Activated naive CD4-positive, alpha-beta T cell treated with anti-CD3 and anti-CD28 coated beads for 36 hours (primary cell): ENCODE data around the gene TBC1D13. TPM values are rescaled to one million over a fixed set of nuclear protein-coding genes. Genes with fewer than 3 reads are reported as not detected.
"Not testable (repeated sequence)": the region's sequence is repeated elsewhere in the genome, so short reads cannot be mapped to it uniquely, and the experiment has no call there.

Source experiments
- CTCF ChIA-PET: fragments of 350-600 bp; sonication (Branson Sonifier 250); formaldehyde crosslinking; loops from one replicate; lab custom pipeline; 2021; ENCODE audit warnings: antibody characterized with exemption; lab: Charles Lee
- DNase-seq: peaks from one replicate; pipeline ENCODE4 v3.0.0-alpha.2; 2020
- H3K27ac Mint-ChIP-seq: one replicate; pipeline ENCODE4 v1.8.0; 2021; ENCODE audit warnings: mild to moderate bottlenecking, mixed read lengths
- H3K27me3 Mint-ChIP-seq: one replicate; pipeline ENCODE4 v1.8.0; 2021; ENCODE audit warnings: low read depth, mixed read lengths
- H3K36me3 Mint-ChIP-seq: one replicate; pipeline ENCODE4 v1.8.0; 2021; ENCODE audit warnings: low read depth, mixed read lengths
- H3K4me1 Mint-ChIP-seq: one replicate; pipeline ENCODE4 v1.8.0; 2021; ENCODE audit warnings: low read depth, mixed read lengths
- H3K4me3 Mint-ChIP-seq: one replicate; pipeline ENCODE4 v1.8.0; 2021; ENCODE audit warnings: mild to moderate bottlenecking, moderate library complexity, mixed read lengths
- H3K9me3 Mint-ChIP-seq: one replicate; pipeline ENCODE4 v1.8.0; 2021; ENCODE audit warnings: mixed read lengths
- intact Hi-C: fragments of 100-400 bp; cut with micrococcal nuclease; formaldehyde crosslinking; loops from one replicate; pipeline ENCODE4 v1.15.1; 2023
- total RNA-seq, 2 experiments: library from RNA; stranded (reverse); gene quantifications; one replicate each; pipeline ENCODE4 v1.2.3, GENCODE V29; 2021

Gene TBC1D13
- total RNA-seq, 2 experiments from 2014 or later, result 8.3 to 9.0 TPM

DNA sequence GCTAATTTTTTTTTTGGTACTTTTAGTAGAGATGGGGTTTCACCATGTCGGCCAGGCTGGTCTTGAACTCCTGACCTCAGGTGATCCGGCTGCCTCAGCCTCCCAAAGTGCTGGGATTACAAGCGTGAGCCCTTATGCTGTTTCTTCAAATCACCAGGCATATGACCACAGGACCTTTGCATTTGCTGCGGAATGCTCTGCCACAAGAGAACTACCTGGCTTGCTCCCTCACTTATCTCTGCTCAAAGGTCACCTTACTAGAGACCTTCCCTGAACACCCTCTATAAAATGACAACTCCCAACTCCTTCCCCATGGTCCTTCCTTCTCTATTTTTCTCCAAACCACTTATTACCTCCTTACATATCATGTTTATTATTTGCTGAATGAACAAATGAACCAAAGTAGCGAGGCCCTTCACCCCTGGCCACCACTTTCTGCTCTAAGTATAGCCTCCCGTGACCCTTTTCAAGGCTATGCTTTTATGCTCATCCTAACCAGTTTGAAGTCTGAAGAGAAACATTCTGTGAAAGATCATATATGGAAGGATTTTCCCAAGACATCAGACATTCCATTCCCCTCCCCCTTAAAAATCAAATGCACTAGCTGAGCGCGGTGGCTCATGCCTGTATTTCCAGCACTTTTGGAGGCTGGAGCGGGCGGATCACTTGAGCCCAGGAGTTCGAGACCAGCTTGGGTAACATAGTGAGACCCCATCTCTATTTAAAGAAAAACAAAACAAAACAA is 16.6 kb upstream of the TBC1D13 start:
- peaks cover 2% of the 10 kb centered on the region for H3K36me3 Mint-ChIP-seq
- CTCF ChIA-PET, result interaction anchor here (0.8 to 0.9 kb wide), 2 partner anchors 19 to 47 kb away, joined by 3 to 4 read pairs; no protein-coding TSS in a partner anchor
- no peaks in the 10 kb centered on the region for H3K27me3 Mint-ChIP-seq
- peak overlapping the region; percentile 95 for H3K4me3 Mint-ChIP-seq
- intact Hi-C loops, result loop anchor here (1.0 to 5.0 kb wide), 6 partner anchors 46 to 398 kb away; partner anchors contain the start of genes DYNC2I2, ENDOG, SET and SPTAN1
- peak overlapping the region; percentile 90 for H3K27ac Mint-ChIP-seq
- DNase-seq, result no peak
- H3K9me3 Mint-ChIP-seq, result peaks cover 2% of the 10 kb centered on the region
- peaks cover 24% of the 10 kb centered on the region for H3K4me1 Mint-ChIP-seq

DNA sequence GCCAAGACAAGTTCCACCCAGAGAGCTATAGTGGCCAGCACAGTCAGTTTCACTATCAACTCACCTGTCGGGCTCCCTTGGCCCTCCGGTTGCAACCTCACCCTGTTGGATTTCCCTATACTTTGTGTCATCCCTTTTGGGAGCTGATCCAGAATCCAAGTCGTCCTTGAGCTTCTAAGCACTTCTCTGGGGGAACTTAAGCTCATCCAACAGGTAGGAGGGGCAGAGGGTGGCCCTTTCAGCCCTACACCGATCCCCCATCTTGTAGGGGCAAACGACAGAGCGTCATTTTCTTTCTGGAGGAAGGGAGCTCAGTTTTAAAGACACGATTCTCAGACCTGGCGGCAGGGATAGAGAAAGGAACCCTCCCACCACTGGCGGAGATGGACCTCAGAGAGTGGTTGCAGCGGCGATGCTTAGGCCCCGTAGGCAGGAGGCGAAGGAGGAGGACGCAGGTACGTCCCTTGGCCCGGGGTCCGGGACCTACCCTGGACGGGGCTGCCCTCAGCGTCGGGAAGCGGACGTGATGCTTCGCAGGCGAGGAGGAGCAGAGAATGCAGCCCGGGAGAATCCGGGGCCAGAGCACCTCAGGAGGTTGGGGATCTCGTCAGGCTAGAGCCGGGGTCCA is 15.8 kb upstream of the TBC1D13 start:
- intact Hi-C loops, result loop anchor here (1.0 to 5.0 kb wide), 6 partner anchors 47 to 399 kb away; partner anchors contain the start of genes DYNC2I2, ENDOG, SET and SPTAN1
- H3K4me3 Mint-ChIP-seq, result peak overlapping the region; percentile 95
- no peaks in the 10 kb centered on the region for H3K27me3 Mint-ChIP-seq
- H3K36me3 Mint-ChIP-seq, result peaks cover 2% of the 10 kb centered on the region
- peaks cover 2% of the 10 kb centered on the region for H3K9me3 Mint-ChIP-seq
- CTCF ChIA-PET, result interaction anchor here (0.9 kb wide), 1 partner anchor 18 kb away, joined by 3 read pairs; no protein-coding TSS in a partner anchor
- DNase-seq, result no peak
- H3K4me1 Mint-ChIP-seq, result peaks cover 24% of the 10 kb centered on the region
- H3K27ac Mint-ChIP-seq, result peak overlapping the region; percentile 90

DNA sequence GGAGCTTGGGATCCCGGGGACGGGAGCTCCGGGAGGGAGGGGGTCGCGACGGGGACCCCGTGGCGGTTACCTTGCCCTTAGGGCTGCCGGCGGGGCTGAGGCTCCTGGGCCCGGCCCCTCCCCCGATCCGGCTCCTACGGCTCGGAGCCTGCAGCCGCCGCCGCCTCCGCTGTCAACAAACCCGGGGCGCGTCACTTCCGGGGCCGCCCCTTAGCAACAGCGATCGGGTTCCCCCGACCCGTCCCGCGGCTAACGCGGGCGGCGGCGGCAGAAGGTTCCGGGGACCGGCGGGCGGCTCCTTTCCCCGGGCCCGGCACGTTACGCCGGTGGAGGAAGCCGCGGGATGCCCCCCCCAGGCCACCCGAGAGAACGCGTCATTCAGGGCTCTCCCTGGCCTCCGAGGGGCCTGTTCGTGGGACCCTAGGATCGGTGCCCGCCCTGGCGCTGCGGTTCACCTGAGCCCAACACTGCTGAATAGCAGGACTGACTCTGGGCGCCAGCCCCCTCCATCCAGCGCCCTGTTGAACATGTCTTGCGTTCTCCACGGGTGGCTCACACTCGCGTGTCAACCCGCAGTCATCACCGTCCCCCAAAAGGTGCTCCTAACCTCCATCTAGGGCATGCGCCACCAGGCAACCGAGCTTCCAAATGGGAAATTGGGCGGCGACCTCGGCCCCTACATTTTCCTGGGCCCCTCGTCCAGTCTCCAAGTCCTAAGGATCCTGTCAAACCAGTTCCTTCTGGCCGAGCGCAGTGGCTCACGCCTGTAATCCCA is 15.1 kb upstream of the TBC1D13 start, which contains the start of gene ZER1:
Gene ZER1, minus strand, starts transcription at position 183 of the 775 bp plus-strand sequence. CDS start 16,362 bp downstream, outside the sequence.
- peaks cover 2% of the 10 kb centered on the region for H3K36me3 Mint-ChIP-seq
- peak within 1 kb of the TSS; percentile 90 for H3K27ac Mint-ChIP-seq
- H3K27me3 Mint-ChIP-seq, result no peaks in the 10 kb centered on the region
- peak within 1 kb of the TSS; percentile 95 for H3K4me3 Mint-ChIP-seq
- CTCF ChIA-PET, result interaction anchor here (0.6 to 0.9 kb wide), 2 partner anchors 14 to 17 kb away, joined by 3 to 4 read pairs; no protein-coding TSS in a partner anchor
- intact Hi-C loops, result loop anchor here (1.0 to 5.0 kb wide), 7 partner anchors 15 to 400 kb away; partner anchors contain the start of genes DYNC2I2, ENDOG, SET and SPTAN1
- H3K9me3 Mint-ChIP-seq, result peaks cover 2% of the 10 kb centered on the region
- H3K4me1 Mint-ChIP-seq, result peaks cover 24% of the 10 kb centered on the region
- DNase-seq, result peak; percentile 95

DNA sequence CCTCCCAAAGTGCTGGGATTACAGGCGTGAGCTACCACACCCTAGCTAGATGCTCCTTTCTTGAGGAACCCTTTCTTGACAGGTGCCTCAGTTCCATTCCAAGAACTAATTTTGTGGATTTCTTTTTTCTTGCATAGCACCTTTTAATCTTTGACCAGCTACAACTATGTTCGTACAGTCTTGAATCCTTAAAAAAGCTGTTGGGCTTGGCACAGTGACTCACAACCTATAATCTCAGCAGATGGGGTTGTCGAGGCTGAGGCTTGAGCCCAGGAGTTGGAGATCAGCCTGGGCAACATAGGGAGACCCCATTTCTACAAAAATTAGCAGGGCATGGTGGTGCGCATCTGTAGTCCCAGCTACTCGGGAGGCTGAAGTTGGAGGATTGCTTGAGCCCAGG is 14.0 kb upstream of the TBC1D13 start:
- DNase-seq, result no peak
- Mint-ChIP-seq H3K4me1 (peaks cover 18% of the 10 kb centered on the region), H3K27ac (no peak overlapping the region), H3K9me3 (peaks cover 2% of the 10 kb centered on the region), H3K36me3 (no peaks in the 10 kb centered on the region), H3K27me3 (no peaks in the 10 kb centered on the region), H3K4me3 (peak overlapping the region; percentile 81)
- intact Hi-C loops, result loop anchor here (5.0 kb wide), 2 partner anchors 116 to 401 kb away; partner anchors contain the start of genes DYNC2I2 and URM1
- CTCF ChIA-PET, result no interaction called here

DNA sequence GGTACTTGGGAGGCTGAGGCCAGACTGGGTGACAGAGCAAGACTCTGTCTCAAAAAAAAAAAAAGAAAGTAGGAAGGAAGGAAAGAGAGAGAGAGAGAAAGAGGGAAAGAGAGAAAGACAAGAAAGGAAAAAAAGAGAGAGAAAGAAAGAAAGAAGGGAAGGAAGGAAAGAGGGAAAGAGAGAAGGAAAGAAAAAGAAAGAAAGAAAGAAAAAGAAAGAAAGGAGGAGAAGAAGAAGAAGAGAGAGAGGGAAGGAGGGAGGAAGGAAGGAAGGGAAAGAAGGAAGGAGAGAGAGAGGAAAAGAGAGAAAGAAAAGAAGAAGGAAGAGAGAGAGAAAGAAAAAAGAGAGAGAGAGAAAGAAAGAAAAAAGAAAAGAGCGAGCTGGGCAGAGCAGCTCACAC is 12.2 kb upstream of the TBC1D13 start:
- no peak for DNase-seq
- Mint-ChIP-seq H3K36me3 (no peaks in the 10 kb centered on the region), H3K9me3 (peaks cover 2% of the 10 kb centered on the region), H3K27me3 (no peaks in the 10 kb centered on the region), H3K4me1 (peaks cover 12% of the 10 kb centered on the region), H3K4me3 (no peak overlapping the region), H3K27ac (no peak overlapping the region)
- intact Hi-C loops, result loop anchor here (5.0 kb wide), 2 partner anchors 118 to 403 kb away; partner anchors contain the start of genes DYNC2I2 and URM1
- CTCF ChIA-PET, result no interaction called here

DNA sequence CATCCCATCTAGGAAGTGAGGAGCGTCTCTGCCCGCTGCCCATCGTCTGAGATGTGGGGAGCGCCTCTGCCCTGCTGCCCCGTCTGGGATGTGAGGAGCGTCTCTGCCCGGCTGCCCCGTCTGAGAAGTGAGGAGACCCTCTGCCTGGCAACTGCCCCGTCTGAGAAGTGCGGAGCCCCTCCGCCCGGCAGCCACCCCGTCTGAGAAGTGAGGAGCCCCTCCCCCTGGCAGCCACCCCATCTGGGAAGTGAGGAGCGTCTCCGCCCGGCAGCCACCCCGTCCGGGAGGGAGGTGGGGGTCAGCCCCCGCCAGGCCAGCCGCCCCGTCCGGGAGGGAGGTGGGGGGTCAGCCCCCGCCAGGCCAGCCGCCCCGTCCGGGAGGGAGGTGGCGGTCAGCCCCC is 7.0 kb upstream of the TBC1D13 start:
- intact Hi-C loops, H3K27me3 Mint-ChIP-seq, DNase-seq, H3K36me3 Mint-ChIP-seq, H3K9me3 Mint-ChIP-seq, H3K4me3 Mint-ChIP-seq, CTCF ChIA-PET, H3K27ac Mint-ChIP-seq: not testable (repeated sequence)
- H3K4me1 Mint-ChIP-seq, result peaks cover 10% of the 10 kb centered on the region

DNA sequence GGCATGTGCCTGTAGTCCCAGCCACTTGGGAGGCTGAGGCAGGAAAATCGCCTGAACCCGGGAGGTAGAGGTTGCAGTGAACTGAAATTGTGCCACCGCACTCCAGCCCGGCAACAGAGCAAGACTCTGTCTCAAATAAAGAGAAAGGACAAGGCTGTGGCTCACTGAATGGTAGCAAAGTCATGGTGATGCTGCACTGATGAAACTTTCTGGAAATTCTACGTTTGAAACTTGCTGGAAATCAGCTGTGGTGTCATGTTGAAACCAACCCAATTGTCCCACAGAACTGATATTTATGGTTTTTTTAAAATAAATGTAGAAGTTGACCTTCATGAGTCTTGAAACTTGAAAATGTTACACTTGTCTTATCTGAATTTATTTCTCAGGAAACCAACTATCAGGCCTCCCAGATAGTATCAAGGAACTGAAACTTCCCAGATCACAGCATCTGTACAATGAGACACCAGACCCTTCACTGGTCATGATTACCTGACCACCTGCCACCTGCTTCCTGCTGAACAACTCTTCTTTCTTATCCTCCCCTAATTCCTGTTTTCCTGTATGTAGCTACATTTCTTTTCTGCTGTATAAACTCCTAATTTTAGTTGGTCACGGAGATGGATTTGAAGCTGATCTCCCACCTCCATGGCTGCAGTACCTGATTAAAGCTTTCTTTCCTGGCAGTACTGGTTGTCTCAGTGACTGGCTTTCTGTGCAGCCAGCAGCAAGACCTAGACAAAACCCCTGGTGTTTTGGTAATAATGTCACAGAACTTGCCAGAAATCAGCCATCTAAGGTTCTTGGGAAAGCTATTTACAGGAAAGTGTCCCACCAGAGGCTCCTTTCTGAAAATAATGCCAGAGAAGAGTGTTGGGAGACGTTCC is 5.6 kb upstream of the TBC1D13 start:
- intact Hi-C loops, result no loop called here
- no peaks in the 10 kb centered on the region for H3K27me3 Mint-ChIP-seq
- no peak for DNase-seq
- peaks cover 10% of the 10 kb centered on the region for H3K4me1 Mint-ChIP-seq
- no peaks in the 10 kb centered on the region for H3K36me3 Mint-ChIP-seq
- H3K9me3 Mint-ChIP-seq, result peaks cover 5% of the 10 kb centered on the region
- H3K4me3 Mint-ChIP-seq, result no peak overlapping the region
- CTCF ChIA-PET, result no interaction called here
- no peak overlapping the region for H3K27ac Mint-ChIP-seq

DNA sequence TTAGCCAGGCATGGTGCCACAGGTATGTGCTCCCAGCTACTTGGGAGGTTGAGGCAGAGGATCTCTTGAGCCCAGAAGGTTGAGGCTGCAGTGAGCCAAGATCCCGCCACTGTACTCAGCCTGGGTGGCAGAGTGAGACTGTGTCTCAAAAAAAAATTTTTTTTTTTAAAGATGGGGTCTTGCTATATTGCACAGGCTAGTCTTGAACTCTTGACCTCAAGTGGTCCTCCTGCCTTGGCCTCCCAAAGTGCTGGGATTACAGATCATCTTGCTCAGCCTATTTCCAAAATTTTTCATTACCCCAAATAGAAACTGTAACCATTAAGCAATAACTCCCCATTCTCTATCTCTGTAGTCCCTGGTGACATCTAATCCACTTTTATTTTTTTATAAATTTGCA is 4.4 kb upstream of the TBC1D13 start:
- no peak overlapping the region for H3K4me3 Mint-ChIP-seq
- H3K9me3 Mint-ChIP-seq, result peaks cover 5% of the 10 kb centered on the region
- intact Hi-C loops, result no loop called here
- DNase-seq, result no peak
- H3K27me3 Mint-ChIP-seq, result no peaks in the 10 kb centered on the region
- no peak overlapping the region for H3K27ac Mint-ChIP-seq
- CTCF ChIA-PET, result interaction anchor here (0.7 kb wide), 1 partner anchor 341 kb away, joined by 3 read pairs; no protein-coding TSS in a partner anchor
- H3K4me1 Mint-ChIP-seq, result peaks cover 12% of the 10 kb centered on the region
- H3K36me3 Mint-ChIP-seq, result no peaks in the 10 kb centered on the region

DNA sequence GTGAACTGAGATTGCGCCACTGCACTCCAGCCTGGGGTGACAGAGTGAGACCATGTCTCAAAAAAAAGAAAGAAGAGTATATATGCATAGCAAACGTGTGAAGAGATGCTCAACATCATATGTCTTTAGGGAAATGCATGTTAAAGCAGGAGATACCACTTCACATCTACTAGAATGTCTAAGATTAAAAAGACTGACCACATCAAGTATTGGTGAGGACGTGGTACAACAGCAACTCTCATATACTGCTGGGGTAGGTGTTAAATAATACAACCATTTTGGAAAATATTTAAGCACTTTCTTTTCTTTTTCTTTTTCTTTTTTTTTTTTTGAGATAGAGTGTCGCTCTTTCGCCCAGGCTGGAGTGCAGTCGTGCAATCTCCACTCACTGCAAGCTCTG is 1.6 kb upstream of the TBC1D13 start:
- no peak for DNase-seq
- Mint-ChIP-seq H3K4me1 (peaks cover 26% of the 10 kb centered on the region), H3K27me3 (no peaks in the 10 kb centered on the region), H3K27ac (no peak overlapping the region), H3K9me3 (peaks cover 5% of the 10 kb centered on the region), H3K4me3 (no peak overlapping the region), H3K36me3 (no peaks in the 10 kb centered on the region)
- CTCF ChIA-PET, result interaction anchor here (0.6 kb wide), 1 partner anchor 785 kb away, joined by 3 read pairs; no protein-coding TSS in a partner anchor
- intact Hi-C loops, result loop anchor here (5.0 kb wide), 3 partner anchors 63 to 233 kb away; partner anchors contain the start of genes DYNC2I2, SPTAN1 and ZDHHC12

DNA sequence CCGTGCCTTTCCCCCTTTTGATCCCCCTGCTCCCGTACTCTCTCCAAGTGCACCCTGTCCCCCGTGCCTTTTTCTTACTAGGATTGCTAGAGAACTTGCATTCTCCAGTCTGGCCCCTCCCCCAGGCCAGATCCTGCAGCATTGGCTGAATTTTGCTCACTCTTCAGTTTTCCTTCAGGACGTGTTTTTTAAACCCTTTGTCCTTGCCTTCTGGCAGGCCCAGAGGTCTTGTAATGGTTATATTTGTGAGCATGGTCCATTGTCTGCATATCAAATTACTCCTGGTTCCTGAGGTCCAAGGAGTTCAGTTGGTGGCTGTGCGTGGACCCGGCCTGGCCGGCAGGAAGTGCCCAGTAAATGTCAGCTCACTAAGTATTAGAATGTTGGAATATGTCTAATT is 606 bp downstream of the TBC1D13 start:
- Mint-ChIP-seq H3K9me3 (no peaks in the 10 kb centered on the region), H3K27me3 (no peaks in the 10 kb centered on the region), H3K36me3 (no peaks in the 10 kb centered on the region), H3K27ac (peak overlapping the region; percentile 81), H3K4me1 (peaks cover 27% of the 10 kb centered on the region), H3K4me3 (peak overlapping the region; percentile 90)
- intact Hi-C loops, result loop anchor here (1.0 to 5.0 kb wide), 5 partner anchors 15 to 416 kb away; partner anchors contain the start of genes DYNC2I2, SPTAN1, URM1 and ZDHHC12
- peak; percentile 20 for DNase-seq
- CTCF ChIA-PET, result interaction anchor here (1.9 kb wide), 1 partner anchor 30 kb away, joined by 5 read pairs; the partner anchor contains the start of gene ENDOG
